H1 (cell line): Measurements from ENCODE around the gene HTD2.

Source experiments
- CTCF ChIP-seq, 3 experiments: IDR thresholded peaks; 1 replicate in 2 of 3; 2 replicates in 1 of 3; pipeline versions ENCODE4 v1.5.1 to v1.6.1; 2011; ENCODE audit warnings: low read length in 3 of 3, mild to moderate bottlenecking in 3 of 3, inconsistent platforms in 2 of 3, low read depth in 1 of 3, moderate library complexity in 1 of 3; ENCODE audit not compliant: insufficient read depth in 1 of 3; ENCODE audit errors: control extremely low read depth in 1 of 3
- EP300 ChIP-seq, 2 experiments: IDR thresholded peaks; 1 replicate in 1 of 2; 2 replicates in 1 of 2; pipeline ENCODE4 v1.6.1; 2011 to 2012; ENCODE audit warnings: low read depth in 2 of 2, low read length in 2 of 2, mild to moderate bottlenecking in 2 of 2, borderline replicate concordance in 1 of 2, inconsistent platforms in 1 of 2, moderate library complexity in 1 of 2
- TCF12 ChIP-seq: IDR thresholded peaks from 2 replicates; pipeline ENCODE4 v1.6.1; 2011; ENCODE audit warnings: low read depth, mild to moderate bottlenecking, low read length

GRCh38 chr3:58321791-58322190 is 15.5 kb downstream of the HTD2 start:
- TF ChIP-seq CTCF (IDR thresholded peaks at IDR 0.05; ENCODE audit: control extremely low read depth in 1 of 3, insufficient read depth in 1 of 3, low read depth in 1 of 3, low read length in 3 of 3) (no peak), TCF12 (no peak), EP300 (IDR thresholded peaks at IDR 0.05; ENCODE audit: borderline replicate concordance in 1 of 2, low read depth in 2 of 2, low read length in 2 of 2) (no peak)
